ENCODE measurements around the gene AGBL5.

Gene AGBL5

DNA sequence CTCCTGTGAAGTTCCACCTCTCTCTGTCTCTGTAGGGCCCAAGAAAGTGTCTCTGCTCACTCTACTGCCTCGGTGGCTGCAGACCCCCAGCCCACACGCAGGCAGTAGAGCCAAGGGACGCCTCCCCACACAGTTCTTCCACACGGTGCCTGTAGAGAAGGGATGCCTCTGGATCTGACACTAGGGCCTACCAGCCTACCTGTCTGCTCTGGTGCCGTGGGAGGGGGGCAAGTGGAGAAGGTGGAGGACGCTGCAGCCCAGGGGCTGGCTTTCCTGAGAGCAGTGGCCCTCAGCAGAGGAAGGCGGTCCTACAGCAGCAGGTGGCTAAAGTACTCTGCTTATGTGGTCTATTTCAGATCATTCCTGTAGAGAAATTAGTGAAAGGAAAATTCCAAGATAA is 27.7 kb upstream of the AGBL5 start:
- DNase-seq (ENCODE audit: low read depth in 2 of 2) = no peak

DNA sequence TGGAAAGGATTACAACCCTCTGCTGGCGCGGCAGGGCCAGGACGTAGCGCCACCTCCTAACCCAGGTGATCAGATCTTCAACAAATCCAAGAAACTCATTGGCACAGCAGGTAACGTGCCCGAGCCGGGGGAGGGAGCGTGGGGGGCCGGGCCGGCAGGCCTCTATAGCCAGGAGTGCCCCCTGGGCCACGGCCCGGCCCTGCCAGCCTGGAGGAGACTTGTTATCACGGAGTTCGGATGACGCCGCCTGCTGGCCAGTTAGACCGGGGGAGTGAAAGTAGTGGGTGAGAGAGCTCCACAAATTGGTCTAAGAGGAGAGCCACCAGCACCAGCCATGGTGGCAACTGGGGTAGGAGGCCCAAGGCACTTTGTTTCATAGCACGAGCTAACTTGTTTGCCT is 27.3 kb upstream of the AGBL5 start:
- no peak for DNase-seq (ENCODE audit: low read depth in 2 of 2)

DNA sequence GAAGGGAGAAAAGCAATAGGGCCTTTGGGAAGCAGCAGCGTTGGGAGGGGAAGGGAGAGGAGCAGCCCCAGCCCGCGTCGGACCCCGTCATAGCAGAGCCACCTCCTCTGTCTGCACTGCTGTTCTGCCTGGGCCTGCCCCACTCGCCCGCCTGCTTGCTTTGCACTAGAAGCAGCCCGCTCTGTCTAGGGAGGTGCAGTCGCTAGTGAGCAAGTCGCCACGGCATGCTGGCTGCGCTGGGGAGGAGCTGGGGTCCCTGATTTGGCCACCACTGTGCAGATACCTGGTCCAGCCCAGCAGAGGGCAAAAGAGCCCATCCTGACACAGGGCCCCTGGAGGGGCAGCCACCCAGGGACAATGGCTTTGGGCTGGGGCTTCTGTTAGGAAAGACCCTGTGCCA is 26.7 kb upstream of the AGBL5 start:
- no peak for DNase-seq (ENCODE audit: low read depth in 2 of 2)

DNA sequence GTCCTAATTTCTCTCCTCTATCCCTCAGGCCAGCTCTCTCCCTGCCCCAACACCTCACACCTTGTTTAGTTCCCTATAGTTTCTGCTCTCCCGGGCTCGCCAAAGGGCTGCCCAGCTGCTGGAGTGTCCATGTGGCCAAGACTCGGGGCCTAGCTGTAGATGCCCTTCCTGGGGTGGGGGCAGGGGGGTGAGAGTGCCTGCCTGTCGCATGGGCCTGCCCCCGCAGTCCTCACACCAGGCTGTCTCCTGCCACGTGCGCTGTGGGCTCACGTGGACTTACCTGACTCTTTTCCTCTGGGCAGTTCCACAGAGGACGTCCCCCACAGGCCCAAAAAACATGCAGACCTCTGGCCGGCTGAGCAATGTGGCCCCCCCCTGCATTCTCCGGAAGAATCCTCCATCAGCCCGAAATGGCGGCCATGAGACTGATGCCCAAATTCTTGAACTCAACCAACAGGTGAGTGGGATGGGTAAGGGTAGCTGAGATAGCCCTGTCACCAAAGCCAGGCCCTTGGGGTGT is 26.1 kb upstream of the AGBL5 start:
- no peak for DNase-seq (ENCODE audit: low read depth in 2 of 2)

DNA sequence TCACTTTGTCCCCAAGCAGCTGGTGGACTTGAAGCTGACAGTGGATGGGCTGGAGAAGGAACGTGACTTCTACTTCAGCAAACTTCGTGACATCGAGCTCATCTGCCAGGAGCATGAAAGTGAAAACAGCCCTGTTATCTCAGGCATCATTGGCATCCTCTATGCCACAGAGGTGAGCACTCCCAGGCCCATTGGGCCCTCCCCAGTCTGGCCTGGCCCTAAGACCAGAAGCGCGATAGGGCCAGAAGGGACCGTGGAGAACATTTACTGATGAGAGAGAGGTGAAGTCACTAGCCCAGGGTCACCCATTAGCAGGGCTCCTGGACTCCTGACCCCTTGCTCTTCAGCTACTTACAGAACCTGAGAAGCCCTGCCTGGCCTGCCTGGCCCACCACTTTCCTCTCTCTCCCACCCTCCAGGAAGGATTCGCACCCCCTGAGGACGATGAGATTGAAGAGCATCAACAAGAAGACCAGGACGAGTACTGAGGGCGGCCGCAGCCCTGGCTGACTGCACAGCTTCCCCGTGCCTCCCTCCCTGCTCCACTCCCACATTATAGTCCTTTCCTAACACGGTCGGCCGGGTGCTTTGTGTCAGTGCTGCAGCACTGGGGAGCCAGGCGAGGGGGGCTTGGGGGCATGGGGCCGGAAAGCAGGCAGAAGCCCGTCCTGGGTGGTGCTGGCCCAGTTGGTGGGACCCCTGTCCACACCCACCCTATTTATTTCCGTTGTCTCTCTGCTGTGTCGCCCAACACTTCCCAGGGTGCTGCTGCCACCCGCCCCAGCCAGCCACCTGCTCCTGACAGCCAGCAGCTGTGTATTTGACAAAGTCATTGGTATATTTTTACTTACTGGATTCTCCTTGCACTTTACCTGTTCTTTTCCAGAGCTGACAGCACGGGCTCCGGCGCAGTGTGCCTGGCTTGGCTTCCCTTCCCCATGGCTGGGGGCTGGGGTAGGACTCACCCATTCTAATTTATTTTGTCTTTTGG is 25.3 kb upstream of the AGBL5 start:
- DNase-seq (ENCODE audit: low read depth in 2 of 2) = no peak

DNA sequence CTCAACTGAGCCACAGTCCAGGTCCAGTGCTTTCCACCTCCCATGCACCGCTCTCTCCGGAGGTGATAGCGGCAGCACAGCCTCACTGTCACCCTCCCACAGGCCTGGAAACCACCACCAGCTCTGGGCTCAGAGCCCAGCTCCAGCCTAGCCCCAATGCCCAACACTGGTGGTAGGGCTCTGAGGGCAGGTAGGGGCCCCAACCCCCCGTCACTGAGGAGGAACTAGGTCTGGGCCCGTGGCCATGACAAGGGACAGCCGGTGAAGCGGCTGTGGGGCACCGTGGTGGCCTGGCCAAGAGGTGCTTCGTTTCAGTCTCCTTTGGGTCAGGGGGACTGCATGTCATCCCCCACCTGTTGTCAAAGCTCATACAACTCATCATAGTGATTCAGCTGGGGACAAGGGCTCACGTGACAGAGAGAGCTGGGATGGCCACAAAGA is 24.2 kb upstream of the AGBL5 start:
- no peak for DNase-seq (ENCODE audit: low read depth in 2 of 2)

DNA sequence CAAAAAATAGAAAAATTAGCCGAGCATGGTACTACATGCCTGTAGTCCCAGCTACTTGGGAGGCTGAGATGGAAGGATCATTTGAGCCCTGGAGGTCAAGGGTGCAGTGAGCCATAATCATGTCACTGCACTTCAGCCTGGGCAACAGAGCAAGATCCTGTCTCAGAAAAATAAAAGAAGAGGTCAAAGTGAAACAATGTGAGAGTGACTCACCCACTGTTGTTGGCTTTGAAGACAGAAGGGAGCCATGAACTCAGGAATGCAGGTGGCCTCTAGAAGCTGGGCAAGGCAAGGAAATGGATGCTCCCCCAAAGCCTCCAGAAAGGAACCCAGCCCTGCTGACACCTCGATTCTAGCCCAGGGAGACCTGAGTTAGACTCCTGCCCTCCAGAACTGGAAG is 22.4 kb upstream of the AGBL5 start:
- no peak for DNase-seq (ENCODE audit: low read depth in 2 of 2)

DNA sequence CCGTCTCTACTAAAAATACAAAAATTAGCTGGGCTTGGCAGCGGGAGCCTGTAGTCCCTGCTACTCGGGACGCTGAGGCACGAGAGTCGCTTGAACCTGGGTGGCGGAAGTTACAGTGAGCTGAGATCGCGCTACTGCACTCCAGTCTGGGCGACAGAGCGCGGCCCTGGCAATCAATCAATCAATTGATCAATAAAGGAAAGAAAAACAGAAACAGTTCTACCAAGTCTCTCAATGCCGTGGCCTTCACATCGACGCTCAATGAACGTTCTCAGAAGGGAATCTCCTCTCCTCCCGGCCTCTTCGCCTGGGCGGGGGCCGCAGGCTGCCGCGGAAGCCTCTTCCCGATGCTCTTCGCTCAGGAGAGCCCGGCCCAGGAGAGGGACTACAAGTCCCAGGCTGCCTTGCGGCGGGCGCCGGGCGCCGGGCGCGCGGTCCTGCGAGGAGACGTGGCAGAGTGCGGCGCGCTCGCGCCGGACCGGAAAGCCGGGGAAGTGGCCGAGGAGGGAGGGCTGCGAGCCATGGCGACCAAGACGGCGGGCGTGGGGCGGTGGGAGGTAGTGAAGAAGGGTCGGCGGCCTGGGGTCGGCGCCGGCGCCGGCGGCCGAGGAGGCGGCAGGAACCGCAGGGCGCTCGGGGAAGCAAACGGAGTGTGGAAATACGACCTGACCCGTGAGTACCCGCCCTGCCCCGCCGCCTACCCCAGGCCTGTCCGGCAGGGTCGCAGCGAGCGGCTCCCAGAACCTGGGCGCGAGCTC is 18.8 kb upstream of the AGBL5 start, which contains the start of gene TMEM214:
TMEM214 (plus strand) TSS at position 471 of the 758 bp plus-strand sequence; CDS start at position 522, 51 bp downstream.
- peak; percentile 72 to 82 for DNase-seq (ENCODE audit: low read depth in 2 of 2)

DNA sequence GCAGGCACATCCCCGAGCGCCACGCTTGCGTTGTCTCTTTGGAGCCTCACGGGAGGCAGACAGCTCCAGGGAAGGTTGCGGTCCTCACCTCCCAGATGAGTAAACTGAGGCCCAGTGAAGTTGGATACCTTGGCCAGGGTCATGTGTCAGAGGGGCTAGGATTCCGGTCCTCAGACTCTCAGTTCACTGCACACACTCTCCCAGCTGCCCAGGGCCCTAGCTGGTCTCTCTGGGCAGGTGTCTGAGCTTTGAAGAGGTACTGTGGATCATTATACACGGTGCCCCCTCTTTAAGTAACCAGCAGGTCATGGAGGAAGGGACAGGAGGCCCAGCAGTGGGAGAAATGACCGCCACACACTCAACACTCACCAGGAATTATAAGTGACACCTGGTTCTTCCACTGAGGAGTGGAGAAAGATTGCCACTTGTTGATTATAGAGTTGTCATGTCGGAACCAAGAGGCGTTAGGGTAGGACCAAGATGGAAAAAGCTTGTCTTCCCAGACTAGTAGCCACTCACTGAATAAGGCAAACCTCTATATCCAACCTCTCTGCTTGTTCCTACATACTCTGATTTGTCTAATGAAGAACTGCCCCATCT is 18.1 kb upstream of the AGBL5 start:
- no peak for DNase-seq (ENCODE audit: low read depth in 2 of 2)

DNA sequence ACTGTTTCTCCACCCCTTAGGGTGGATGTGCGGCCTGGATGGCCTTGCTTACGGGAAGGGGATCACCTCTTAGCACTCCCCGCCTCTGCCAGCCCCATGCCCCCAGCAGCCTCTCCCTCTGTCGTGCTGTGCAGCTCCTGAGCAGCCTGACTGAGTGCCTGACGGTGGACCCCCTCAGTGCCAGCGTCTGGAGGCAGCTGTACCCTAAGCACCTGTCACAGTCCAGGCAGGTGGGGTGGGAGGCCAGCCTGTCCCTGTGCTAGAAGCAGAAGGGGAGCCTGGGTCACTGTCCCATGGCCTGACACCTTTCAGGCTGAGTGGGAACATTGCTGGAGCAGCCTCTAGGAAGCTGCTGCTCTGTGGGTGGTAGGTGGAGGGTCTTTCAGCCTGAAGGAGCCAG is 13.5 kb upstream of the AGBL5 start:
- DNase-seq (ENCODE audit: low read depth in 2 of 2) = no peak

DNA sequence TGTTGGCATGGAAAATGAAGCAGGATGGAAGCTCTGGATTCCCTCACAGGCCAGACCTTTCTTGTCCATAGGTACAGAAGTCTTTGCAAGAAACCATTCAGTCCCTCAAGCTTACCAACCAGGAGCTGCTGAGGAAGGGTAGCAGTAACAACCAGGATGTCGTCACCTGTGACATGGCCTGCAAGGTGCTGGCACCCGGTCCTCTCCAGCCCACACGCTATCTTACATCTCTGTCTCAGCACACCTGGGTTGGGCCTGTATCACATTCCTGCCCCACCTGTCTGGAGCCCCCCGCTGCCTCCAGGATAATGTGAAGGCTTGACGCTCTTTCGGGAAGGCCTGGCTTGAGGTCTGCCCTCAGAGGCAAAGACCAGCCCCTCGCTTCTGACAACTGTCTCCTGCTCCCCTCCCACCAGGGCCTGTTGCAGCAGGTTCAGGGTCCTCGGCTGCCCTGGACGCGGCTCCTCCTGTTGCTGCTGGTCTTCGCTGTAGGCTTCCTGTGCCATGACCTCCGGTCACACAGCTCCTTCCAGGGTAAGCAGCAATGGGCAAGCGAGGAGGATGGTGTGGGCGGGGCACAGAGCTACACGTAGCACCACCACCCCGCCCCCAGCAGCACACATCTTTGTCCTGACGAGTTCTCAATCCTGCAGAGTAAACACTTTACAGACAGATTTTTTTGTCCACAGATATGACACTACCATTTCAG is 12.7 kb upstream of the AGBL5 start:
- no peak for DNase-seq (ENCODE audit: low read depth in 2 of 2)

DNA sequence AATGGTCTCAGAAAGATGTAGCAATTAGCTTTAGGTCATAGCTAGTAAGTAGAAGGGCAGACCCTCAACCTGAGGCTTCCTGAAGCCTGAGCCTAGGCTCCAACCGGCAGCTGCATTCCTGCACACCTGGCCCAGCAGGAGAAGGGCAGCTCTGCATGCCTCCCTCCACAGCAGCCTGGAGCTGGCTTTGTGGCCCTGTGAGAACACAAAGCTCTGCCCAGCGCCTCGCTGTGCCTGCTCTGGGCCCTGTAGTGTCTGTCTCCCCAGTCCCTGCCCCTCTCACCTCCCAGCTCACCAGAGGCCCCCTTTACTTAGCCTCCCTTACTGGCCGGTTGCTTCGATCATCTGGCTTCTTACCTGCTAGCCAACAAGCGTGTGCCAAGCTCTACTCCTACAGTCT is 12.0 kb upstream of the AGBL5 start:
- no peak for DNase-seq (ENCODE audit: low read depth in 2 of 2)

DNA sequence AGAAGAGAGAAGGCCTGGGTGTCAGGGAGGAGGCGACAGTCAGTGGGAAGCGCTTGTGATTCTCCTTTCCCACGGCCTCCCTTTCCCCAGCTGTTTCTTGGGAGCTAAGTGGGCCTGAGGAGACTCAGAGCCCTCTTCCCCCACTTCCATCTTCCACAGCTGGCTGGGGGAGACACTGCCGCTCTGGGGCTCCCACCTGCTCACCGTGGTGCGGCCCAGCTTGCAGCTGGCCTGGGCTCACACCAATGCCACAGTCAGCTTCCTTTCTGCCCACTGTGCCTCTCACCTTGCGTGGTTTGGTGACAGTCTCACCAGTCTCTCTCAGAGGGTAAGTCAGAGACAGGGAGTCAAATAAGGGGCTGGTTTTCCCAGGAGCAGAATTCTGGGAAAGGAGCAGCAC is 11.6 kb upstream of the AGBL5 start:
- no peak for DNase-seq (ENCODE audit: low read depth in 2 of 2)

DNA sequence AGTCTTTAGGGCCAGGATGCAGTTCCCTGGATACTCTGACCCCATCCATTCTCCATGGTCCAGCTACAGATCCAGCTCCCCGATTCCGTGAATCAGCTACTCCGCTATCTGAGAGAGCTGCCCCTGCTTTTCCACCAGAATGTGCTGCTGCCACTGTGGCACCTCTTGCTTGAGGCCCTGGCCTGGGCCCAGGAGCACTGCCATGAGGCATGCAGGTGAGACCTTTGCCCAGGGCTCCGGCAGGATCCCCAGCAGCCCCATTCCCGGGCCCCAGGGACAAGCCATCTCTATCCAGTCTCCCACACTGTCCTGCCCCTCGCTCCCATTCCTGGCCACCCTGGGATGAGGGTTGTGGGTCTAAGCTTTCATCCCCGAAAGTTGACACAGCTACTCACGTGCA is 11.2 kb upstream of the AGBL5 start:
- DNase-seq (ENCODE audit: low read depth in 2 of 2) = no peak

DNA sequence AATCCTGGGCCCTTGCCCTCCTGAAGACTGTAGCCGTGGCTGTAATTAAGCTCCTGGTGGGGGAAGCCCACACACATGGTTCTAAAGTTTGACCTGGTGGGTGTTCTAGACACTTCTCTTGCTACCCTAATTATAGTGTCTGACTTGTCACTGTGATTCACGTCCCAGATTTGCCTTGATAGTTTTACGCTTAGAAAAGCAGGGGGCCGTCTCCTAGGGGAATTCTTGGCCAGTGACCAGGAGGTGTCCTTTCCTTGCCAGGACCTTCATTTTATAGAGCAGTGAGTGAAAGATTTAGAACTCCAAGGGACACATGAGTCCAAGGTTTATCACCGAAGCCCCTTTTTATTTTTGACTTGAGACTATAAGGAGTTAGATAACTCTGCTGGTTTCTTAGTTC is 9.7 kb upstream of the AGBL5 start:
- no peak for DNase-seq (ENCODE audit: low read depth in 2 of 2)

DNA sequence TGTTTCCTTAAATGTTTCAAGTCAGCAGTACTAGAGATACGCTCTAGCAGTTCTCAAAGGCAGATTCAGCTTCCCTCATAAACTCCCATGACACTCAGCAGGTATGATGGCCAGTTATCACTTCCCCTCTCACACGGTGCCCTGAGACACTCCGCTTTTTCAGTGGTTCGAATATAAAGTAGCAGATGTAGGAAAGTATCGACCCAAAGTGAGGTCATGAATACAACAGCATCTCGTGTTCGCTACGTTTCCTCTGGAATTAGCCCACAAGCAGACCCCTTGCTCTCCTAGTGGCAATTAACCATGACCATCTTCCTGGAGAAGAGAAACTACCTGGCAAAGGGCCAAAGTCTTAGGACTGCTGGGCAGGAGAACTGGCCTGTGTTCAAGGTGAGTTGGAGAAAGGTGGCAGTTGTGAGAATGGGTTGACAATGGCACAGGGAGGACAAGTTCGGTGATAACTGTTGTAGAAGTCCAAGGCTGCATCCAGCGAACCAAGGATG is 9.3 kb upstream of the AGBL5 start:
- DNase-seq (ENCODE audit: low read depth in 2 of 2) = no peak

DNA sequence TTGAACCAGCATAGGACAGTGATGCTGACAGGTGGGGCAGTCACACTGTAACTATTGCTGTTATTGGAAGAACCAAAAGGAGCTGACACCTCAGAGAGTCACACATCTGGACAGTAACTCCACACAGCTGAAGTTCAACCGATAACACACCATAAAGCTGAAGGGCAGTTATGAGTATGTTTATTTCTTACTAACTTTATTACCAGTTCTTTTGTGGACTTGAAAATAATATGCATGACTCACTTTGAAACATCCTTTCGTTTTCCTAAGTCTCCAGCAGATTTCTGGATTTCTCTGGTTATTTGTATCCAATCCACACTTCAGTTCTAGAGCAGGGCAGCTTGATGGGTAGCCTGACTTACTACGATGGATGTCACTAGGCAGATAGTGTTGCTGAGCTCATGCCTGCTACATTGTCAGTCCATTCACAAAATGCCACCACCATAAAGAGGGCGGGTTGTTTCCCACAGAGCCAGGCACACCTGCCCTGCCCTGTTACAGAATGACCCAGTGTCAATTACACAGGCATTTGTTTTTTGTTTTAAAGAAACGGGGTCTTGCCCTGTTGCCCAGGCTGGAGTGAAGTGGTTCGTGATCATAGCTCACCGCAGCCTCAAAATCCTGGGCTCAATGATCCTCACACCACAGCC is 8.4 kb upstream of the AGBL5 start:
- no peak for DNase-seq (ENCODE audit: low read depth in 2 of 2)

DNA sequence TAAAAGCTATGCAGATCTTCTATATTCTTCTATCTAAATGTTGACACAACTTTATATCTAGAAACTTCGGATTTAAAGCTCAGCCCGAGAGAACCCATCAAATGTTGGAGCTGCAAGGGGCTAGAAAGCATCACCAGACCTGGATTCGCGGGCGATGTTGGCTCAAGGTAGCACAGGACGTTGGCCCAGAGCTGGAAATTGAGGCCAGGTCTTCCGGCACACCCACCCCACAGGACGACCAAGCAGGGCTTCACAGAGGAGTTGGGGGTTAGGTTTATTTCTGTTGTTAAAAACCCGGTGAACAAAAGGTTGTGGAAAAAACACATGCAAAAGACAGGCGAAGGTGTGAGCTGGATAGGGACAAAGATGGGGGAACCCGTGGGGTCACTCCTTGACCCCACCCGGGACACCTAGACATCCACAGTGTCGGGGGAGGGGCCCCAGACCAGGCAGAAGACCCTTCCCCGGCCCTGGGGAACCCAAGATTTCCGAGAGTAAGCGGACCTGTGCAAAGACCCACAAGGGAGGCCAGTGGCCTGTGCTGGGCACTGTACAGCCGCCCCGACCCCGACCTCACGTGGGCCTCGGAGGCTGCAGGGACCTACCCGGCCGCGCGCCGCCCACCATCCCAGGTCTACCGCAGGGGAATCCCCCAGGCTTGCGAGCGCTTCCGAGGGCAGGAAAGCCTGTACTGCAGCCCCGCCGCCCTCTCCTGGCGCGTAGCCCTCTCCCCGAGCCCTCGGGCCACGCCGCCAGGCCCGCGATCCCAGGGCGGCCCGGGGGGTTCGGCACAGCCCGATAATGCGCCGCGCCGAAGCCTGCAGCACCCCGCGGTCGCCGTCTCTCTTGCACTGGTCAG is 1.8 kb upstream of the AGBL5 start:
- DNase-seq (ENCODE audit: low read depth in 2 of 2) = peak; percentile 55 to 63

DNA sequence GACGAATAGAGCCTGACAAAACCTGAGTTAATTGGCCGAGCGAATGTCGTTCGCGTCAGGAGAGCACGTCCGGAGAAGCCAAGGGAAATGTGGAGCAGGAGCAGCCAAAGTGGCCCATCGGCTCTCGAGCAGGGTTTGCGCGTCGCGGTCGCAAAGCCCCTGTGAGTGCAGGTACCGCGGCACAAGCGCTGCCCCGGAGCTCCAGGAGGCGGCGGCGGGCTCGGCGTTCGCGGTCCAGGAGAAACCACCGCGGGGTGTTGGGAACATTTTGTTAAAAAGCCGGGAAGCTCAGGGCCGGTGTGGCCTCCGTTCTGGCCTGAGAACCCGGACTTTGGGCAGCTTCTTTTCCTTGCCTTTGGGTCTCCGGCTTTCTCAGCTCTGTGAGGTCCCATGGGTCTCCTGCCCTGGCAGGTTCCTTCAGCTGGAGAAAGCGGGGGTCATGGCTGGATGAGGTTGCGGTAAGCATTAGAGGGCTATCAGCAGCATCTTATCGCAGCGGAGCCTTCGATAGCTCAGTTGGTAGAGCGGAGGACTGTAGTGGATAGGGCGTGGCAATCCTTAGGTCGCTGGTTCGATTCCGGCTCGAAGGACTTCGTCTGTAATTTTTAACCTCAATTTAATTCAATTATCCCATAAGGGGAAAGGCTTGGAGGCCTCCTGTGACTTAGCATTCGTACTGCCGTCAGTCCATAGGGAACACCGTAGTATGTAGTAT is 1.0 kb upstream of the AGBL5 start:
- DNase-seq (ENCODE audit: low read depth in 2 of 2) = peak; percentile 80 to 90
